HG02884 (cell line): Measurements from ENCODE around the gene FRK.

Experiments
- ATAC-seq: cut with Tn5 transposase; IDR thresholded peaks from one replicate; pipeline ENCODE4 v1.9.1; 2021; ENCODE audit warnings: mild to moderate bottlenecking, moderate library complexity; ENCODE audit not compliant: unreplicated experiment

FRK gene

GRCh38 chr6:116036075-116036773 is 24.5 kb downstream of the FRK start:
- ATAC-seq, result no peak

GRCh38 chr6:116035616-116036015 is 25.1 kb downstream of the FRK start:
- no peak for ATAC-seq

- no peak for ATAC-seq
Observed at GRCh38 chr6:116034327-116034726, 26.4 kb downstream of the FRK start.

- ATAC-seq, result no peak
Observed at GRCh38 chr6:116033687-116034303, 26.9 kb downstream of the FRK start.

- ATAC-seq, result no peak
Observed at GRCh38 chr6:116030770-116031169, 29.9 kb downstream of the FRK start.

GRCh38 chr6:116029535-116029934 is 31.2 kb downstream of the FRK start:
- ATAC-seq, result peak; percentile 39

GRCh38 chr6:116028233-116028632 is 32.5 kb downstream of the FRK start:
- no peak for ATAC-seq

- ATAC-seq, result peak; percentile 67
Observed at GRCh38 chr6:116027801-116028200, 32.9 kb downstream of the FRK start.

- no peak for ATAC-seq
Observed at GRCh38 chr6:116025405-116025804, 35.3 kb downstream of the FRK start.

GRCh38 chr6:116022841-116023445 is 37.7 kb downstream of the FRK start:
- ATAC-seq, result no peak

- ATAC-seq, result no peak
Observed at GRCh38 chr6:116020738-116021137, 40.0 kb downstream of the FRK start.

GRCh38 chr6:116019428-116019827 is 41.3 kb downstream of the FRK start:
- ATAC-seq, result peak; percentile 74

- ATAC-seq, result no peak
Observed at GRCh38 chr6:116018976-116019375, 41.7 kb downstream of the FRK start.

GRCh38 chr6:116017546-116018295 is 43.0 kb downstream of the FRK start:
- ATAC-seq, result no peak

- ATAC-seq, result no peak
Observed at GRCh38 chr6:116016846-116017545, 43.7 kb downstream of the FRK start.

- no peak for ATAC-seq
Observed at GRCh38 chr6:116015983-116016382, 44.7 kb downstream of the FRK start.

- ATAC-seq, result no peak
Observed at GRCh38 chr6:116015561-116015960, 45.1 kb downstream of the FRK start.

GRCh38 chr6:116012951-116013350 is 47.7 kb downstream of the FRK start:
- no peak for ATAC-seq

- no peak for ATAC-seq
Observed at GRCh38 chr6:116012471-116012949, 48.2 kb downstream of the FRK start.

GRCh38 chr6:116011520-116011919 is 49.2 kb downstream of the FRK start:
- peak; percentile 61 for ATAC-seq
